Measurements from ENCODE around the gene STAT1.
A peak's percentile ranks its signal among the peaks of the same experiment; 100 is the strongest.
"Not testable (repeated sequence)": the region's sequence is repeated elsewhere in the genome, so short reads cannot be mapped to it uniquely, and the experiment has no call there.

STAT1 gene

GRCh38 chr2:190961918-190962487 lies 52.0 kb downstream of the STAT1 start:
- Mint-ChIP-seq H3K4me1 (peaks cover 8 to 19% of the 10 kb centered on the region in 2 donors), H3K27ac (peak overlapping the region; percentile 10), H3K9me3 (no peaks in the 10 kb centered on the region), H3K36me3 (peaks cover 32 to 57% of the 10 kb centered on the region in 2 donors), H3K4me3 (no peak overlapping the region), H3K27me3 (no peaks in the 10 kb centered on the region)
- ATAC-seq (replicated peaks) (no peak), DNase-seq (no peak)

- Mint-ChIP-seq H3K27ac (peak overlapping the region; percentile 20), H3K36me3 (peaks cover 39 to 62% of the 10 kb centered on the region in 2 donors), H3K4me1 (peaks cover 8 to 19% of the 10 kb centered on the region in 2 donors)
- H3K9me3 Mint-ChIP-seq; H3K27me3 Mint-ChIP-seq; DNase-seq; H3K4me3 Mint-ChIP-seq; ATAC-seq (replicated peaks): not testable (repeated sequence)
Observed at GRCh38 chr2:190961117-190961516, 52.9 kb downstream of the STAT1 start.

- no peaks in the 10 kb centered on the region for H3K27me3 Mint-ChIP-seq
- no peak overlapping the region for H3K27ac Mint-ChIP-seq
- H3K36me3 Mint-ChIP-seq = peaks cover 46 to 67% of the 10 kb centered on the region in 2 donors
- no peak for DNase-seq
- H3K4me3 Mint-ChIP-seq = no peak overlapping the region
- H3K4me1 Mint-ChIP-seq = peaks cover 8 to 19% of the 10 kb centered on the region in 2 donors
- no peak for ATAC-seq (replicated peaks)
- peaks cover 0 to 2% of the 10 kb centered on the region in 2 donors for H3K9me3 Mint-ChIP-seq
Observed at GRCh38 chr2:190959911-190960788, 53.8 kb downstream of the STAT1 start.

- Mint-ChIP-seq H3K27ac (no peak overlapping the region), H3K27me3 (no peaks in the 10 kb centered on the region), H3K36me3 (peaks cover 26 to 34% of the 10 kb centered on the region in 2 donors), H3K4me1 (peaks cover 0 to 1% of the 10 kb centered on the region in 2 donors), H3K4me3 (no peak overlapping the region), H3K9me3 (peaks cover 0 to 2% of the 10 kb centered on the region in 2 donors)
- ATAC-seq (replicated peaks) (no peak), DNase-seq (no peak)
Observed at GRCh38 chr2:190953257-190953656, 60.7 kb downstream of the STAT1 start.

- Mint-ChIP-seq H3K27me3 (no peaks in the 10 kb centered on the region), H3K4me3 (no peak overlapping the region), H3K4me1 (peaks cover 5 to 7% of the 10 kb centered on the region in 2 donors), H3K36me3 (peaks cover 7 to 11% of the 10 kb centered on the region in 2 donors), H3K9me3 (no peaks in the 10 kb centered on the region), H3K27ac (no peak overlapping the region)
- no peak for ATAC-seq (replicated peaks)
- no peak for DNase-seq
Observed at GRCh38 chr2:190950566-190950991, 63.4 kb downstream of the STAT1 start.

GRCh38 chr2:190948671-190949070 lies 65.3 kb downstream of the STAT1 start:
- Mint-ChIP-seq H3K4me3 (no peak overlapping the region), H3K9me3 (no peaks in the 10 kb centered on the region), H3K27ac (no peak overlapping the region), H3K27me3 (no peaks in the 10 kb centered on the region), H3K36me3 (peaks cover 3% of the 10 kb centered on the region in 2 donors), H3K4me1 (peaks cover 5 to 7% of the 10 kb centered on the region in 2 donors)
- DNase-seq (no peak), ATAC-seq (replicated peaks) (peak in 1 of 2 donors; percentile 41)

- peak overlapping the region; percentile 8 to 60 for H3K4me3 Mint-ChIP-seq
- peak overlapping the region; percentile 6 for H3K27ac Mint-ChIP-seq
- DNase-seq = no peak
- peaks cover 3% of the 10 kb centered on the region in 2 donors for H3K36me3 Mint-ChIP-seq
- H3K9me3 Mint-ChIP-seq = no peaks in the 10 kb centered on the region
- peaks cover 5 to 7% of the 10 kb centered on the region in 2 donors for H3K4me1 Mint-ChIP-seq
- no peaks in the 10 kb centered on the region for H3K27me3 Mint-ChIP-seq
- peak; percentile 86 to 87 for ATAC-seq (replicated peaks)
Observed at GRCh38 chr2:190947711-190948251, 66.2 kb downstream of the STAT1 start.

GRCh38 chr2:190947141-190947540 lies 66.8 kb downstream of the STAT1 start:
- peaks cover 5 to 7% of the 10 kb centered on the region in 2 donors for H3K4me1 Mint-ChIP-seq
- no peaks in the 10 kb centered on the region for H3K27me3 Mint-ChIP-seq
- no peak overlapping the region for H3K4me3 Mint-ChIP-seq
- DNase-seq = no peak
- H3K27ac Mint-ChIP-seq = no peak overlapping the region
- ATAC-seq (replicated peaks) = no peak
- no peaks in the 10 kb centered on the region for H3K9me3 Mint-ChIP-seq
- H3K36me3 Mint-ChIP-seq = peaks cover 3% of the 10 kb centered on the region in 2 donors

- Mint-ChIP-seq H3K4me3 (no peak overlapping the region), H3K9me3 (no peaks in the 10 kb centered on the region), H3K27me3 (no peaks in the 10 kb centered on the region), H3K36me3 (peaks cover 3% of the 10 kb centered on the region in 2 donors), H3K27ac (no peak overlapping the region), H3K4me1 (peaks cover 5 to 7% of the 10 kb centered on the region in 2 donors)
- DNase-seq (no peak), ATAC-seq (replicated peaks) (no peak)
Observed at GRCh38 chr2:190943706-190944105, 70.3 kb downstream of the STAT1 start.

GRCh38 chr2:190942697-190943096 lies 71.3 kb downstream of the STAT1 start:
- Mint-ChIP-seq H3K27me3 (no peaks in the 10 kb centered on the region), H3K27ac (no peak overlapping the region), H3K4me3 (no peak overlapping the region), H3K9me3 (no peaks in the 10 kb centered on the region), H3K4me1 (peaks cover 5 to 7% of the 10 kb centered on the region in 2 donors), H3K36me3 (peaks cover 3% of the 10 kb centered on the region in 2 donors)
- no peak for ATAC-seq (replicated peaks)
- DNase-seq = no peak

- ATAC-seq (replicated peaks) (no peak), DNase-seq (no peak)
- Mint-ChIP-seq H3K4me3 (no peak overlapping the region), H3K4me1 (peaks cover 2 to 4% of the 10 kb centered on the region in 2 donors), H3K27me3 (no peaks in the 10 kb centered on the region), H3K27ac (no peak overlapping the region), H3K36me3 (peaks cover 2 to 3% of the 10 kb centered on the region in 2 donors), H3K9me3 (no peaks in the 10 kb centered on the region)
Observed at GRCh38 chr2:190941571-190941970, 72.4 kb downstream of the STAT1 start.

GRCh38 chr2:190940454-190940853 lies 73.5 kb downstream of the STAT1 start:
- Mint-ChIP-seq H3K4me1 (peaks cover 0 to 1% of the 10 kb centered on the region in 2 donors), H3K27me3 (no peaks in the 10 kb centered on the region), H3K9me3 (no peaks in the 10 kb centered on the region), H3K4me3 (no peak overlapping the region), H3K36me3 (peaks cover 0 to 2% of the 10 kb centered on the region in 2 donors), H3K27ac (no peak overlapping the region)
- ATAC-seq (replicated peaks) = no peak
- DNase-seq = no peak

- no peaks in the 10 kb centered on the region for H3K27me3 Mint-ChIP-seq
- ATAC-seq (replicated peaks) (no peak), DNase-seq (no peak)
- H3K36me3 Mint-ChIP-seq = peaks cover 0 to 2% of the 10 kb centered on the region in 2 donors
- no peak overlapping the region for H3K4me3 Mint-ChIP-seq
- no peak overlapping the region for H3K27ac Mint-ChIP-seq
- H3K4me1 Mint-ChIP-seq = peaks cover 0 to 1% of the 10 kb centered on the region in 2 donors
- H3K9me3 Mint-ChIP-seq = no peaks in the 10 kb centered on the region
Observed at GRCh38 chr2:190938771-190939335, 75.1 kb downstream of the STAT1 start.

- no peak overlapping the region for H3K4me3 Mint-ChIP-seq
- DNase-seq (no peak), ATAC-seq (replicated peaks) (no peak)
- no peak overlapping the region for H3K27ac Mint-ChIP-seq
- no peaks in the 10 kb centered on the region for H3K9me3 Mint-ChIP-seq
- H3K27me3 Mint-ChIP-seq = no peaks in the 10 kb centered on the region
- H3K4me1 Mint-ChIP-seq = peaks cover 1 to 2% of the 10 kb centered on the region in 2 donors
- H3K36me3 Mint-ChIP-seq = peaks cover 6 to 9% of the 10 kb centered on the region in 2 donors
Observed at GRCh38 chr2:190935054-190935453, 78.9 kb downstream of the STAT1 start.

Measured in stimulated activated naive B cell treated with anti-CD40 and anti-IgM and Interleukin-4, amounts not matched to agents 10 μg/mL and 1 μg/mL and 100 μg/mL, for 72 hours (primary cell).